GM23338 (cell line): ENCODE data around the gene USH1C. TPM values are rescaled to one million over a fixed set of nuclear protein-coding genes. Genes with fewer than 3 reads are reported as not detected.

Experiments
- ATAC-seq: fragments of 200-7000 bp; cut with Tn5 transposase; 3 replicates; pipeline ENCODE4 v1.9.1; 2020
- DNase-seq: peaks from one replicate; pipeline ENCODE4 v3.0.0-alpha.2; 2015; ENCODE audit warnings: low spot score
- H2AFZ ChIP-seq: fragments of 200-600 bp; sonication (generic); 2 replicates; pipeline ENCODE4 v1.8.0; 2016; ENCODE audit warnings: antibody characterized with exemption, mild to moderate bottlenecking, moderate library complexity
- H3F3A ChIP-seq: fragments of 200-600 bp; sonication (generic); replicated peaks from 2 replicates; pipeline ENCODE4 v1.8.0; 2017; ENCODE audit warnings: antibody characterized with exemption, mixed run types, low read depth
- H3K27ac ChIP-seq: fragments of 200-600 bp; sonication (generic); 2 replicates; pipeline ENCODE4 v1.6.1; 2016; ENCODE audit warnings: low read depth
- H3K27me3 ChIP-seq: fragments of 200-600 bp; sonication (generic); 2 replicates; pipeline ENCODE4 v1.8.0; 2016; ENCODE audit warnings: mild to moderate bottlenecking, mixed run types, moderate library complexity; ENCODE audit not compliant: insufficient read depth
- H3K36me3 ChIP-seq: fragments of 200-600 bp; sonication (generic); 2 replicates; pipeline ENCODE4 v1.8.0; 2016; ENCODE audit warnings: mild to moderate bottlenecking; ENCODE audit not compliant: insufficient read depth
- H3K4me1 ChIP-seq: fragments of 200-600 bp; sonication (generic); 2 replicates; pipeline ENCODE4 v1.8.0; 2016; ENCODE audit warnings: mild to moderate bottlenecking, moderate library complexity; ENCODE audit not compliant: insufficient read depth
- H3K4me2 ChIP-seq: fragments of 200-600 bp; sonication (generic); 2 replicates; pipeline ENCODE4 v1.7.1; 2017; ENCODE audit warnings: mixed run types
- H3K4me3 ChIP-seq: fragments of 200-600 bp; sonication (generic); 2 replicates; pipeline ENCODE4 v1.6.1; 2016; ENCODE audit warnings: mixed run types
- H3K79me2 ChIP-seq: fragments of 200-600 bp; sonication (generic); replicated peaks from 2 replicates; pipeline ENCODE4 v1.8.0; 2017; ENCODE audit warnings: mild to moderate bottlenecking; ENCODE audit not compliant: insufficient read depth
- H3K9me2 ChIP-seq: fragments of 200-600 bp; sonication (generic); 2 replicates; pipeline ENCODE4 v1.8.0; 2017; ENCODE audit not compliant: insufficient read depth
- H4K20me1 ChIP-seq: fragments of 200-600 bp; sonication (generic); replicated peaks from 2 replicates; pipeline ENCODE4 v1.8.0; 2017; ENCODE audit warnings: mild to moderate bottlenecking; ENCODE audit not compliant: insufficient read depth
- H3K27ac Mint-ChIP-seq: 2 replicates; pipeline ENCODE4 v1.8.0; 2020; ENCODE audit warnings: inconsistent platforms, mild to moderate bottlenecking, moderate library complexity, mixed read lengths
- H3K27me3 Mint-ChIP-seq: 3 replicates; pipeline ENCODE4 v1.8.0; 2022; ENCODE audit warnings: low read depth, mild to moderate bottlenecking, moderate library complexity, mixed read lengths, inconsistent platforms; ENCODE audit not compliant: insufficient read depth, poor library complexity
- H3K36me3 Mint-ChIP-seq: 3 replicates; pipeline ENCODE4 v1.8.0; 2021; ENCODE audit warnings: low read depth, mild to moderate bottlenecking, inconsistent platforms, moderate library complexity, mixed read lengths
- H3K4me1 Mint-ChIP-seq: 3 replicates; pipeline ENCODE4 v1.8.0; 2020; ENCODE audit warnings: mild to moderate bottlenecking, inconsistent platforms, mixed read lengths
- H3K4me3 Mint-ChIP-seq: 3 replicates; pipeline ENCODE4 v1.8.0; 2021; ENCODE audit warnings: moderate library complexity, mild to moderate bottlenecking, inconsistent platforms, mixed read lengths
- H3K9me3 Mint-ChIP-seq: 3 replicates; pipeline ENCODE4 v1.8.0; 2020; ENCODE audit warnings: moderate library complexity, mild to moderate bottlenecking, inconsistent platforms, mixed read lengths
- CREB1 ChIP-seq: fragments of 250-450 bp; sonication (Bioruptor Pico); IDR thresholded peaks from 2 replicates; pipeline ENCODE4 v1.5.0; 2020; ENCODE audit warnings: low read depth, mild to moderate bottlenecking, moderate library complexity
- EZH2 ChIP-seq: fragments of 200-600 bp; sonication (generic); IDR thresholded peaks from one replicate; pipeline ENCODE4 v1.8.0; 2017; ENCODE audit warnings: antibody characterized with exemption, mild to moderate bottlenecking, low read depth; ENCODE audit not compliant: unreplicated experiment
- EZH2phosphoT487 ChIP-seq: fragments of 200-600 bp; sonication (generic); IDR thresholded peaks from one replicate; pipeline ENCODE4 v1.8.1; 2018; ENCODE audit warnings: antibody characterized with exemption; ENCODE audit not compliant: unreplicated experiment
- JUNB ChIP-seq: IDR thresholded peaks from one replicate; pipeline ENCODE4 v1.6.1; 2016; ENCODE audit warnings: antibody characterized with exemption; ENCODE audit not compliant: unreplicated experiment
- NANOG ChIP-seq: IDR thresholded peaks from 2 replicates; pipeline ENCODE4 v1.6.1; 2016; ENCODE audit warnings: antibody characterized with exemption, borderline replicate concordance
- POLR2AphosphoS5 ChIP-seq: IDR thresholded peaks from 2 replicates; pipeline ENCODE4 v1.6.1; 2016; ENCODE audit warnings: antibody characterized with exemption, low read depth
- STAT1 ChIP-seq: IDR thresholded peaks from one replicate; pipeline ENCODE4 v1.6.1; 2016; ENCODE audit warnings: antibody characterized with exemption; ENCODE audit not compliant: unreplicated experiment
- ZNF114 ChIP-seq: fragments of 250-450 bp; sonication (Bioruptor Pico); IDR thresholded peaks from 2 replicates; pipeline ENCODE4 v1.5.0; 2020; ENCODE audit warnings: mild to moderate bottlenecking, moderate library complexity
- ZNF331 ChIP-seq: fragments of 250-450 bp; sonication (Bioruptor Pico); IDR thresholded peaks from 2 replicates; pipeline ENCODE4 v1.5.0; 2020; ENCODE audit warnings: low read depth, mild to moderate bottlenecking, moderate library complexity
- polyA plus RNA-seq: library from polyadenylated mRNA; unstranded; fragments of >200 nt; fragmentation: Nextera tagmentation; extraction: Ambion mirVana; gene quantifications from 2 replicates; pipeline ENCODE4 v1.2.1, GENCODE V29; 2016
- total RNA-seq: library from RNA; depleted of rRNA; stranded (reverse); fragments of >200 nt; shearing (Covaris generic); gene quantifications from 2 replicates; pipeline ENCODE4 v1.2.3, GENCODE V29; 2014
- TF ChIP-seq, protein P1 (sequence below): fragments of 250-450 bp; sonication (Bioruptor Pico); IDR thresholded peaks from 2 replicates; pipeline ENCODE4 v1.5.0; 2020; ENCODE audit warnings: mild to moderate bottlenecking, moderate library complexity
- TF ChIP-seq, protein P2 (sequence below), 2 experiments: fragments of 200-600 bp in 1 of 2; sonication (generic) in 1 of 2; conservative IDR thresholded peaks; 2 replicates each; pipeline versions ENCODE4 v1.5.1 to v1.6.1; 2016 to 2017; ENCODE audit warnings: antibody characterized with exemption in 2 of 2, low read depth in 2 of 2, mild to moderate bottlenecking in 2 of 2, moderate library complexity in 1 of 2
- TF ChIP-seq, protein P3 (sequence below): IDR thresholded peaks from 2 replicates; pipeline ENCODE4 v1.6.1; 2016; ENCODE audit warnings: antibody characterized with exemption
- TF ChIP-seq, protein P4 (sequence below): IDR thresholded peaks from one replicate; pipeline ENCODE4 v1.6.1; 2018; ENCODE audit warnings: antibody characterized with exemption; ENCODE audit not compliant: unreplicated experiment

Gene USH1C
- total and polyA plus RNA-seq, 2 experiments from 2014 or later = 1.3 to 1.8 TPM

DNA sequence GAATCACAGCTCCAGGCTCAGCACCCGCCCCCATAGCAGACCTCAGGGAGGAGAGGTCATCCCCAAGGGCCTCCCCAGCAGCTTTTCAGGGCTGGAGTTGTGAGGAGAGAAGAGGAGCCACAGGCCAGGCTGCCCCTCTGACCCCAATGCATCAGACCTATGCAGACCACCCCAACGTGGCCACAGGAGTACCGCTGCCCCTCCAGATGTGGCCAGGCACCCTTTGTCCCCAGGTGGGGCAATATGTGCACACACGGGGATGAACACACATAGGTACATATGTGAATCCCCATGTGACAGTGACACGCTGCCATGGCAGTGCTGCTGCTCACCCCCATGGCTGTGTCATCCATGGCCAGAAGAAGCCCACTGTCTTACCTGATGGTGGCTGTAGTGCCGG is 10.9 kb downstream of the USH1C start:
- no peaks in the 10 kb centered on the region for H3K36me3 ChIP-seq
- H3K4me3 ChIP-seq = no peak overlapping the region
- H2AFZ ChIP-seq = no peak overlapping the region
- no peaks in the 10 kb centered on the region for H3K4me1 ChIP-seq
- H3K27ac ChIP-seq = no peak overlapping the region
- H3K9me3 Mint-ChIP-seq = no peaks in the 10 kb centered on the region
- DNase-seq (no peak), ATAC-seq (no peak)
- no peaks in the 10 kb centered on the region for H3K27me3 ChIP-seq
- TF ChIP-seq, protein P1, sequence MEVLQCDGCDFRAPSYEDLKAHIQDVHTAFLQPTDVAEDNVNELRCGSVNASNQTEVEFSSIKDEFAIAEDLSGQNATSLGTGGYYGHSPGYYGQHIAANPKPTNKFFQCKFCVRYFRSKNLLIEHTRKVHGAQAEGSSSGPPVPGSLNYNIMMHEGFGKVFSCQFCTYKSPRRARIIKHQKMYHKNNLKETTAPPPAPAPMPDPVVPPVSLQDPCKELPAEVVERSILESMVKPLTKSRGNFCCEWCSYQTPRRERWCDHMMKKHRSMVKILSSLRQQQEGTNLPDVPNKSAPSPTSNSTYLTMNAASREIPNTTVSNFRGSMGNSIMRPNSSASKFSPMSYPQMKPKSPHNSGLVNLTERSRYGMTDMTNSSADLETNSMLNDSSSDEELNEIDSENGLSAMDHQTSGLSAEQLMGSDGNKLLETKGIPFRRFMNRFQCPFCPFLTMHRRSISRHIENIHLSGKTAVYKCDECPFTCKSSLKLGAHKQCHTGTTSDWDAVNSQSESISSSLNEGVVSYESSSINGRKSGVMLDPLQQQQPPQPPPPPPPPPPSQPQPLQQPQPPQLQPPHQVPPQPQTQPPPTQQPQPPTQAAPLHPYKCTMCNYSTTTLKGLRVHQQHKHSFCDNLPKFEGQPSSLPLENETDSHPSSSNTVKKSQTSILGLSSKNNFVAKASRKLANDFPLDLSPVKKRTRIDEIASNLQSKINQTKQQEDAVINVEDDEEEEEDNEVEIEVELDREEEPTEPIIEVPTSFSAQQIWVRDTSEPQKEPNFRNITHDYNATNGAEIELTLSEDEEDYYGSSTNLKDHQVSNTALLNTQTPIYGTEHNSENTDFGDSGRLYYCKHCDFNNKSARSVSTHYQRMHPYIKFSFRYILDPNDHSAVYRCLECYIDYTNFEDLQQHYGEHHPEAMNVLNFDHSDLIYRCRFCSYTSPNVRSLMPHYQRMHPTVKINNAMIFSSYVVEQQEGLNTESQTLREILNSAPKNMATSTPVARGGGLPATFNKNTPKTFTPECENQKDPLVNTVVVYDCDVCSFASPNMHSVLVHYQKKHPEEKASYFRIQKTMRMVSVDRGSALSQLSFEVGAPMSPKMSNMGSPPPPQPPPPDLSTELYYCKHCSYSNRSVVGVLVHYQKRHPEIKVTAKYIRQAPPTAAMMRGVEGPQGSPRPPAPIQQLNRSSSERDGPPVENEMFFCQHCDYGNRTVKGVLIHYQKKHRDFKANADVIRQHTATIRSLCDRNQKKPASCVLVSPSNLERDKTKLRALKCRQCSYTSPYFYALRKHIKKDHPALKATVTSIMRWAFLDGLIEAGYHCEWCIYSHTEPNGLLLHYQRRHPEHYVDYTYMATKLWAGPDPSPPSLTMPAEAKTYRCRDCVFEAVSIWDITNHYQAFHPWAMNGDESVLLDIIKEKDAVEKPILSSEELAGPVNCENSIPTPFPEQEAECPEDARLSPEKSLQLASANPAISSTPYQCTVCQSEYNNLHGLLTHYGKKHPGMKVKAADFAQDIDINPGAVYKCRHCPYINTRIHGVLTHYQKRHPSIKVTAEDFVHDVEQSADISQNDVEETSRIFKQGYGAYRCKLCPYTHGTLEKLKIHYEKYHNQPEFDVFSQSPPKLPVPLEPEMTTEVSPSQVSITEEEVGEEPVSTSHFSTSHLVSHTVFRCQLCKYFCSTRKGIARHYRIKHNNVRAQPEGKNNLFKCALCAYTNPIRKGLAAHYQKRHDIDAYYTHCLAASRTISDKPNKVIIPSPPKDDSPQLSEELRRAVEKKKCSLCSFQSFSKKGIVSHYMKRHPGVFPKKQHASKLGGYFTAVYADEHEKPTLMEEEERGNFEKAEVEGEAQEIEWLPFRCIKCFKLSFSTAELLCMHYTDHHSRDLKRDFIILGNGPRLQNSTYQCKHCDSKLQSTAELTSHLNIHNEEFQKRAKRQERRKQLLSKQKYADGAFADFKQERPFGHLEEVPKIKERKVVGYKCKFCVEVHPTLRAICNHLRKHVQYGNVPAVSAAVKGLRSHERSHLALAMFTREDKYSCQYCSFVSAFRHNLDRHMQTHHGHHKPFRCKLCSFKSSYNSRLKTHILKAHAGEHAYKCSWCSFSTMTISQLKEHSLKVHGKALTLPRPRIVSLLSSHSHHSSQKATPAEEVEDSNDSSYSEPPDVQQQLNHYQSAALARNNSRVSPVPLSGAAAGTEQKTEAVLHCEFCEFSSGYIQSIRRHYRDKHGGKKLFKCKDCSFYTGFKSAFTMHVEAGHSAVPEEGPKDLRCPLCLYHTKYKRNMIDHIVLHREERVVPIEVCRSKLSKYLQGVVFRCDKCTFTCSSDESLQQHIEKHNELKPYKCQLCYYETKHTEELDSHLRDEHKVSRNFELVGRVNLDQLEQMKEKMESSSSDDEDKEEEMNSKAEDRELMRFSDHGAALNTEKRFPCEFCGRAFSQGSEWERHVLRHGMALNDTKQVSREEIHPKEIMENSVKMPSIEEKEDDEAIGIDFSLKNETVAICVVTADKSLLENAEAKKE (CRISPR knock-in tag) = no peak
- TF ChIP-seq STAT1 (no peak), NANOG (no peak), POLR2AphosphoS5 (no peak), EZH2 (no peak), ZNF114 (CRISPR knock-in tag) (no peak), EZH2phosphoT487 (no peak), JUNB (no peak), ZNF331 (no peak), CREB1 (CRISPR knock-in tag) (no peak)
- TF ChIP-seq, protein P2, sequence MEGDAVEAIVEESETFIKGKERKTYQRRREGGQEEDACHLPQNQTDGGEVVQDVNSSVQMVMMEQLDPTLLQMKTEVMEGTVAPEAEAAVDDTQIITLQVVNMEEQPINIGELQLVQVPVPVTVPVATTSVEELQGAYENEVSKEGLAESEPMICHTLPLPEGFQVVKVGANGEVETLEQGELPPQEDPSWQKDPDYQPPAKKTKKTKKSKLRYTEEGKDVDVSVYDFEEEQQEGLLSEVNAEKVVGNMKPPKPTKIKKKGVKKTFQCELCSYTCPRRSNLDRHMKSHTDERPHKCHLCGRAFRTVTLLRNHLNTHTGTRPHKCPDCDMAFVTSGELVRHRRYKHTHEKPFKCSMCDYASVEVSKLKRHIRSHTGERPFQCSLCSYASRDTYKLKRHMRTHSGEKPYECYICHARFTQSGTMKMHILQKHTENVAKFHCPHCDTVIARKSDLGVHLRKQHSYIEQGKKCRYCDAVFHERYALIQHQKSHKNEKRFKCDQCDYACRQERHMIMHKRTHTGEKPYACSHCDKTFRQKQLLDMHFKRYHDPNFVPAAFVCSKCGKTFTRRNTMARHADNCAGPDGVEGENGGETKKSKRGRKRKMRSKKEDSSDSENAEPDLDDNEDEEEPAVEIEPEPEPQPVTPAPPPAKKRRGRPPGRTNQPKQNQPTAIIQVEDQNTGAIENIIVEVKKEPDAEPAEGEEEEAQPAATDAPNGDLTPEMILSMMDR (conservative IDR thresholded peaks at IDR 0.05; ENCODE audit: low read depth in 2 of 2) = no peak
- TF ChIP-seq, protein P3, sequence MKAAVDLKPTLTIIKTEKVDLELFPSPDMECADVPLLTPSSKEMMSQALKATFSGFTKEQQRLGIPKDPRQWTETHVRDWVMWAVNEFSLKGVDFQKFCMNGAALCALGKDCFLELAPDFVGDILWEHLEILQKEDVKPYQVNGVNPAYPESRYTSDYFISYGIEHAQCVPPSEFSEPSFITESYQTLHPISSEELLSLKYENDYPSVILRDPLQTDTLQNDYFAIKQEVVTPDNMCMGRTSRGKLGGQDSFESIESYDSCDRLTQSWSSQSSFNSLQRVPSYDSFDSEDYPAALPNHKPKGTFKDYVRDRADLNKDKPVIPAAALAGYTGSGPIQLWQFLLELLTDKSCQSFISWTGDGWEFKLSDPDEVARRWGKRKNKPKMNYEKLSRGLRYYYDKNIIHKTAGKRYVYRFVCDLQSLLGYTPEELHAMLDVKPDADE = no peak
- TF ChIP-seq, protein P4, sequence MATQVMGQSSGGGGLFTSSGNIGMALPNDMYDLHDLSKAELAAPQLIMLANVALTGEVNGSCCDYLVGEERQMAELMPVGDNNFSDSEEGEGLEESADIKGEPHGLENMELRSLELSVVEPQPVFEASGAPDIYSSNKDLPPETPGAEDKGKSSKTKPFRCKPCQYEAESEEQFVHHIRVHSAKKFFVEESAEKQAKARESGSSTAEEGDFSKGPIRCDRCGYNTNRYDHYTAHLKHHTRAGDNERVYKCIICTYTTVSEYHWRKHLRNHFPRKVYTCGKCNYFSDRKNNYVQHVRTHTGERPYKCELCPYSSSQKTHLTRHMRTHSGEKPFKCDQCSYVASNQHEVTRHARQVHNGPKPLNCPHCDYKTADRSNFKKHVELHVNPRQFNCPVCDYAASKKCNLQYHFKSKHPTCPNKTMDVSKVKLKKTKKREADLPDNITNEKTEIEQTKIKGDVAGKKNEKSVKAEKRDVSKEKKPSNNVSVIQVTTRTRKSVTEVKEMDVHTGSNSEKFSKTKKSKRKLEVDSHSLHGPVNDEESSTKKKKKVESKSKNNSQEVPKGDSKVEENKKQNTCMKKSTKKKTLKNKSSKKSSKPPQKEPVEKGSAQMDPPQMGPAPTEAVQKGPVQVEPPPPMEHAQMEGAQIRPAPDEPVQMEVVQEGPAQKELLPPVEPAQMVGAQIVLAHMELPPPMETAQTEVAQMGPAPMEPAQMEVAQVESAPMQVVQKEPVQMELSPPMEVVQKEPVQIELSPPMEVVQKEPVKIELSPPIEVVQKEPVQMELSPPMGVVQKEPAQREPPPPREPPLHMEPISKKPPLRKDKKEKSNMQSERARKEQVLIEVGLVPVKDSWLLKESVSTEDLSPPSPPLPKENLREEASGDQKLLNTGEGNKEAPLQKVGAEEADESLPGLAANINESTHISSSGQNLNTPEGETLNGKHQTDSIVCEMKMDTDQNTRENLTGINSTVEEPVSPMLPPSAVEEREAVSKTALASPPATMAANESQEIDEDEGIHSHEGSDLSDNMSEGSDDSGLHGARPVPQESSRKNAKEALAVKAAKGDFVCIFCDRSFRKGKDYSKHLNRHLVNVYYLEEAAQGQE = no peak
- no peaks in the 10 kb centered on the region for H3F3A ChIP-seq
- no peak overlapping the region for H3K27ac Mint-ChIP-seq
- no peak overlapping the region for H3K4me2 ChIP-seq
- no peak overlapping the region for H3K4me3 Mint-ChIP-seq
- H3K4me1 Mint-ChIP-seq = peaks cover 10% of the 10 kb centered on the region
- H3K9me2 ChIP-seq = no peaks in the 10 kb centered on the region
- H3K27me3 Mint-ChIP-seq = peaks cover 5% of the 10 kb centered on the region
- no peaks in the 10 kb centered on the region for H3K36me3 Mint-ChIP-seq
- no peaks in the 10 kb centered on the region for H4K20me1 ChIP-seq
- no peaks in the 10 kb centered on the region for H3K79me2 ChIP-seq
